GM19023 (cell line): ENCODE data around the gene DRC1.
"Not testable (repeated sequence)": the region's sequence is repeated elsewhere in the genome, so short reads cannot be mapped to it uniquely, and the experiment has no call there.

Experiments
- ATAC-seq: cut with Tn5 transposase; IDR thresholded peaks from one replicate; pipeline ENCODE4 v1.9.1; 2021; ENCODE audit warnings: mild to moderate bottlenecking, moderate library complexity; ENCODE audit not compliant: unreplicated experiment

Gene DRC1

GRCh38 chr2:26462100-26462499 is 60.4 kb downstream of the DRC1 start:
- no peak for ATAC-seq

- ATAC-seq: no peak
Observed at GRCh38 chr2:26462511-26463243, 61.0 kb downstream of the DRC1 start.

DNA sequence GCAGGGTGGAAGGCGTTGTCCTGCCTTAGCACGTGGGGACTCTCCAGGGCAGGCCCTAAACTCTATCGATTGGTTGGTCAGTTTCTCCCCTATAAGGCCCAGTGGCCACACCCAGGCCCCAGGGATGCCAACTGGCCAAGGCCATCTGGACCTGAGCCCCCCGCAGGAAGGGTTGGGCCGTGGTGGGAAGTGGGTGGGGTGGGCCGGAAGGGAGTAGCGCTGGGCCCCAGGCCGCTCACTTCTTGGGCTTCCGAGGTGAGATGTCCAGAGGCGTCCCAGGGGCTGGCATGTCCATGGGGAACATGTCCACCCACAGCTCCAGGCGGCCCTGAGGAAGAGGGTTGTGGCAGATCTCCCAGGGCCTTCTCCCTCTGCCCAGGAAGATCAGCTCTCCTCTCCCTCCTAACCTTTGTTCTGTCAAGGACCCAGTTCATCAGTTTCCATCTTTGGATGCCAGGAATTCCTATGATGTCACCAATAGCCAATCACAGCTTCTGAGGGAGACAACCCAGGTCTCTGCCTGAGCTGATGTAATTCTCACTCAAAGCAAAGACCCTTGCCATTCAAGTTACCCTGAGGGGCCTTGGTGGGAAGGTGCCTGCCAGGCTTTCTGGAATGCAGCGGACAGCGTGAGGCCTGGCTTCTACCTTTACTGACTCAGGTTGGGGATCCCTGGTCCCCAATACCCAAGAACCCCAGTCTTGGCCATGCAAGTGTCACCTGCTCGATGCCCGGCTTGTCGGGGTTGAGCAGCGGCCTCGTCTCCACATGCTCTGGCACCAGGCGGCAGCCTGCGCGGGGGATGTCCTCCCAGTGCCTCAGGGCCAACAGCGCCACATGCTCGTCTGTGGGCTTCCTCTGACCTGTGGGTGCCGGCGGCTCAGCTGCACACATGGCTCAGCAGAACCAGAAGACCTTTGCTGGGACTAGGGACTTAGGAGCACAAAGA is 61.8 kb downstream of the DRC1 start:
- no peak for ATAC-seq

GRCh38 chr2:26464390-26465265 is 62.9 kb downstream of the DRC1 start:
- no peak for ATAC-seq

DNA sequence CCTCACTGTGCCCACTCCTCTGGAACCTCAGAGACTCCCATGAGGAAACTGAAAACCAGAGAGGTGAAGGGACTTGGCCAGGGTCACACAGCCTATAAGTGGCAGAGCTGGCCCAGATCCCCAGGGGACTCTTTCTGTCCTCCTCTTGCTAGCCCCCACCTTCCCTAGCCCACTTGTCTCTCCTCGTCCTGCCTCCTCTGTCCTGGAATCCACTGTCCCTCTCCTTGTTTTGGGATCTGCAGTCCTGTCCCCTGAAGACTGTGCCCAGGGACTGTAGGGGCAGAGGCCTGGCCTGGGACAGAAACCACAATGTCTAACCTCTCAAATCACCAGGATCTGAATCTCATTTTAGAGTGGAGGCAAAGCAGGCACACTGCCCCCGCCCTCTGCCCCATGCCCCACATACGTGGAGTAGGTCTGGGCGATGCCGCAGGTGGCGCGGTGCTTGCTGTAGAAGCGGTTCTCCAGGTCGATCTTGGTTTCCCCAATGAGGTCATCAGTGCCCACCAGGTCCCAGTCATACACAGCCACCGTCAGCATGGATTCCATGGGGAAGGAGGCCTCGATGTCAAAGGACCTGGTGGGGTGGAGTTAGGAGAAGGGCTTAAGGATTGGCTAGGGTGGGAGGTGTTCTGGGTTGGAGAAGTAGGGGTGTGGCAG is 63.7 kb downstream of the DRC1 start:
- ATAC-seq: no peak

GRCh38 chr2:26465981-26466471 is 64.3 kb downstream of the DRC1 start:
- no peak for ATAC-seq

DNA sequence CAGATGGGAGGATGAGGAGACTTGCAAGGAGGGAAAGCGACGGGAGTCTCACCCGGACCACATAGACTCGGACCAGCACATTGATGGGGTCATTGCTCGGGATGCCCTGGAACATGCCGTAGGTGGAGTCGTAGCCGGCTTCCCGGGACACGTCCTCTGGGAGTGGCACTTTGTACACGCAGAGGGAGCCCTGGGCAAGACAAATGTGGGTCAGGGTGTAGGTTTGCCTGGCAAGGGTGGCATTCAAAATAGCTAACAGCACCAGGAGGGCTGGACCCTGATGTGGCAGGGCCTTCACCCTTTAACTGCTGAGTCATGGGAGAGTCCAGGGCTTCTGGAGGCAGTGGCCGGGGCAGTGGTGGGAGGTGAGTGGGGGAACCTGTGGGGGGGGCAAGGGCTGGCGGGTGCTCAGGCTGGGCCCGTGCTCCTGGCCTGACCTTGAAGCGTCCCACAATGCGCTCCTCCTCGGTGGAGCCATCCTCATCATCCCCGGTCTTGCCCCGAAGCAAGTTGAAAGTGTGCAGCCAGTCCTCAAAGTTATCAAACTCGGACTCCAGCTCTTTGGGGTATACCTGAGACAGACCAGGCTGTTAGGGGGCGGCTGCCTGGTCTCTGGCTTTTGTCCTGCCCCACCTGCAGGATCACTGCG is 65.1 kb downstream of the DRC1 start:
- ATAC-seq: no peak

- ATAC-seq: not testable (repeated sequence)
Observed at GRCh38 chr2:26468544-26468943, 66.8 kb downstream of the DRC1 start.

GRCh38 chr2:26469092-26469710 is 67.5 kb downstream of the DRC1 start:
- no peak for ATAC-seq

DNA sequence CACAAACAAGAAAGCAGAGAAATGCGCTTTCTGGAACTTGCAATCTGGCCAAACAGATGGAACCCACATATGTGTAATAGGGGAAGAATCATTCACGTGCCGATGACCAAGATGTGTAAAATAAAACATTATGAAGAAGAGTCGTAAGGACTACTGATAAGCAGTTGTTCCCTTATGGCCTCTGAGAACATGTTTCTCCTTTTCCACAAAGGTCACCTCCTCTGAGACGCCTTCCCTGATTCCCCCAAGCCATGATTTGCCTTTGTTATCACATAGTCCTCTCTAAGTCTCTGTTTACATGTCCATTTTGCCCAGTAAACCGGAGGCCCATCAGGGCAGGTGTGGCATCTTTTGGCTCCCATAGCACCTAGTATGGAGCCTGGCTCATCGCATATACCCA is 68.2 kb downstream of the DRC1 start:
- no peak for ATAC-seq

GRCh38 chr2:26470601-26471260 is 69.0 kb downstream of the DRC1 start:
- no peak for ATAC-seq

DNA sequence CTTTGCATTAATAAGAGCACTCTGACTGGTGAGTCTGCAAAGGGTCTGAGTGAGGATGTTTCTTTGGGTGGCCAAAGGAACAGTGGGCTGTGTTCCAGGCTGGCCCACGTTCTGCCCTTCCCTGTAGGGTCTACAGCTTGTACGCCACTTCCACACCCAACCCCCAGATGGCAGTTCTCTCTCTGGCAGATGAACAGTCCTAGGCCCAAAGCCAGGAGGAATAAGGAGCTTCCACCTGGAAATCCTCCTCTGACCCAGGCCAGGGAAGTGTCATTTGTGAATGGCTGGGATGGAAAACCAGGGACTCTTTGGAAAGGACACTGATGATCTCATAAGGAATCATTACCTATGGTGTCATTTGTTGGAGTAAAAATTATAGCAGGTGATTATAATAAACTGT is 69.6 kb downstream of the DRC1 start:
- ATAC-seq: no peak

DNA sequence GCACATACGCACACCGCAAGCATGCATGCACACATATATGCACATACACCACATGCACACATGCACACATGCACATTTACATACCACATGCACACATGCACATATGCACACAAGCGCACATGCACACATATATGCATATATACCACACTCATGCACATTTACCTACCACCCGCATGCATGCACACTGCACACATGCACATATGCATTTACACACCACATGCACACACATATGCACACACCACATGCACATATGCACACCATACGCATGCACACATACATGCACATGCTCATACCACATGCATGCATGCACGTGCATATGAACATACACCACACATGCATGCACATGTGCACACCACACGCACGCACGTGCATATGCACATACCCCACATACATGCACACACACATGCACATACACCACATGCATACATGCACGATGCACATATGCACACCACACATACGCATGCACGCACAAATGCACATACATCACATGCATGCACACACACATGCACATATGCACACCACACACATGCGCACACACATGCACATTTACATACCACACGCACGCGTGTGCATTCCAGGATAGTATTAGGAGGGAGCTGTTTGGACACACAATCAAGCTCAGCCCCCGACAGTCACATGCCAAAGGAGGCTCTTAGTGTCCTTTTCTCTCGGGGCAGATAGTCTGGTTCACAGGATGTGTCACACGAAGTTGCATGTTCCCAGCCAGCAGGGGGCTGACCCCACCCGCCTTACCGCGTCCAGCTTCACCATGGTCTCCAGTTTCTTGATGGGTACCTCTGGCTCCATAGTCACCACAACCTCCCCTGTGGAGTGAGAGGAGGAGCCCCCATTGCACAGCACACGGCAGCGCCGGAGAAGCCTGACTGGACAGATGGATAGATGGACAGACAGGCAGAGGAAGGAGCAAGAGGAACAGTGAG is 70.3 kb downstream of the DRC1 start:
- ATAC-seq: no peak

DNA sequence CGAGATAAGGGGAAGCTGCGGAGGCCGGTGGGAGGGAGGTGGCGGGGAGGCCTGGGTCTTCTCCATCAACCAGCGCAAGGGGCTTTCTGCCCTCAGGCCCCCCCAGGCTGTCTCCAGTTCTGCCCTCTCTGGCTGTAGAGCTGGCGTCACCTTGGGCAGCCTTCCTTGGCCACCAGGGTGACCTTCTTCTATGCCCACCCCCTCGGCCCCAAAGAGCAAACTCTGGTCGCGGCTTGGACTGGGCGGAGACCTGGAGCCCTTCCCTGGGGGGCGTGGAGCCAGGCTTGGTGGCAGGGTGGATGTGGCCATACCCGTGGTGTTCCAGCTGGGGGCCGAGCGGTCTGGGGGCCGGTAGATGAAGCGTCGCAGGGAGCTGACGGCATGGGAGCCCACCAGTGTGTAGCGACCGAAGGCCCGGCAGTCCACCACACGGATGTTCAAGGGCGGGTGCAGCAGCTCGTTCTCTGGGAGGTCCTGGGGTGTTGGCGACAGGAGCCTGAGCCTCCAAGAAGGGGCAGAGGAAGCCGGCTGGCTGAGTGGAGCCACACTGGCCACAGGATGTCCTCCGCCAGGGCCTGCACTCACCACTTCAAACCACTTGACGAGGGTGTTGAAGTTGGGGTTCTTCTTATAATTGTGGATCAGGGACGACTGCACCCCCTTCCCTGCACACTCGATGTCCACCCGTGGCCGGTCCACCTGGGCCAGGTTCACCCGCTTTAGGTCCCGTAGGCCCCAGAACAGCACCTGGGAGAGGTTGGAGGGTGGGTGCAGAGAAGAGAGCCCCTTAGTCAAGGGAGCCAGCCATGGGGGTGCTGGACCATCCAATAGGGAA is 71.3 kb downstream of the DRC1 start:
- ATAC-seq: no peak

DNA sequence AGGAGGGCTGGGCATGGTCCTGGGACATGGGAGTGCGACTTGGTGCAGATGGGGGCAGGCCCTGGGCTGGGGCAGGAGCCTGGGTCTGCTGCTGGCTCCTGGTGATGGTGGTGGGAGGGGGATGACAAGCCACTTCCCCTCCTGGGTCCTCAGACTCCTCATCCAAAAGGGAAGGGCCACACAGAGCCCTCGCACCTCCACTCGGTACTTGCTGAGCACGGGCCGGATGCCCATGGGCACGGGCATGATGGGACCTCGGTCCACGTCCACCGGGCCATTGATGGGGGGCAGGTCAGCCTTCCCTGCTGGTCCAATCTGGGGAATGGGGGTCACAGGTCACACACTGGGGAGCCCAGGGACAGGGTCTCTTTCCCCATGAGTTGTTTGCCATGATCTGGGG is 72.1 kb downstream of the DRC1 start:
- no peak for ATAC-seq

DNA sequence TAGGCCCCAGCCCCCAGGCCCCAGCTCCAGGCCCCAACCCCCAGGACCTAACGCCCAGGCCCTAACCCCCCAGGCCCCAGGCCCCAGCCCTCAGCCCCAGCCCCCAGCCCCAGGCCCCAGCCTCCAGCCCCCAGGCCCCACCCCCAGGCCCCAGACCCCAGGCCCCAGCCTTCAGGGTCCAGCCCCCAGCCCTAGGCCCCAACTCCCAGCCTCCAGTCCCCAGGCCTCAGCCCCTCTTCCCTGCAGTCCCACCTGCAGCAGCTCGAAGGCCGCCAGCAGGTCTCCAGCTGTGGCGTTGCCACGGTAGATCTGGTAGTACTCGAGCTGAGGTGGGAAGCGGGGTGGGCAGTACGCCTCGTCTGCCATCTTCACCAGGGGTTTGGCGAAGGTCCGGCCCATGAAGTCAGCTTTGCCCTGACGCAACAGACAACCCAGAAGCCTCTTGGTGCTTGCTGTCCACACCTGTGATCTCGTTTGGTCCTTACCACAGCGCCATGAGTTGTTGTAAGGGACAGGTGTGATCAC is 72.6 kb downstream of the DRC1 start:
- no peak for ATAC-seq

- no peak for ATAC-seq
Observed at GRCh38 chr2:26475037-26475436, 73.3 kb downstream of the DRC1 start.
